ENCODE data around the gene IMPA2.

The IMPA2 gene

GRCh38 chr18:12015416-12016062, 34.2 kb downstream of the IMPA2 start:
- no peak overlapping the region for H3K4me3 ChIP-seq (ENCODE audit: low read length)
- no peak for DNase-seq (ENCODE audit: low read depth, low spot score)

- no peak for DNase-seq (ENCODE audit: low read depth, low spot score)
- H3K4me3 ChIP-seq (ENCODE audit: low read length), result no peak overlapping the region
Observed at GRCh38 chr18:12017081-12017480, 35.8 kb downstream of the IMPA2 start.

DNA sequence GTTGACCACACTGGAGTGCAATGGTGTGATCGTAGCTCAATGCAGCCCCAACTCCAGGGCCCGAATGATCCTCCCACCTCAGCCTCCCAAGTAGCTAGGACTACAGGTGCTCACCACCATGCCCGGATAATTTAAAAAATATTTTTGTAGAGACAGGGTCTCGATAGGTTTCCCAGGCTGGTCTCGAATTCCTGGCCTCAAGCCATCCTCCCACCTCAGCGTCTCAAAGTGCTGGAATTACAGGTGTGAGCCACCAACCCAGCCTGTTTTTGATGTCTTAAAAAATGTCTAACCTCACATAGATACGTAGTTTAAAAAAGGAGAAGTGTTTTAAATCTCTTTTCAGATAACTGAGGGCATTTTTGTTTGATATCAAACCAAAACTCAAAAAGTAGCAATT, 37.6 kb downstream of the IMPA2 start:
- DNase-seq (ENCODE audit: low read depth, low spot score), result no peak
- H3K4me3 ChIP-seq (ENCODE audit: low read length), result no peak overlapping the region

GRCh38 chr18:12021077-12021476, 39.8 kb downstream of the IMPA2 start:
- no peak overlapping the region for H3K4me3 ChIP-seq (ENCODE audit: low read length)
- DNase-seq (ENCODE audit: low read depth, low spot score), result no peak

DNA sequence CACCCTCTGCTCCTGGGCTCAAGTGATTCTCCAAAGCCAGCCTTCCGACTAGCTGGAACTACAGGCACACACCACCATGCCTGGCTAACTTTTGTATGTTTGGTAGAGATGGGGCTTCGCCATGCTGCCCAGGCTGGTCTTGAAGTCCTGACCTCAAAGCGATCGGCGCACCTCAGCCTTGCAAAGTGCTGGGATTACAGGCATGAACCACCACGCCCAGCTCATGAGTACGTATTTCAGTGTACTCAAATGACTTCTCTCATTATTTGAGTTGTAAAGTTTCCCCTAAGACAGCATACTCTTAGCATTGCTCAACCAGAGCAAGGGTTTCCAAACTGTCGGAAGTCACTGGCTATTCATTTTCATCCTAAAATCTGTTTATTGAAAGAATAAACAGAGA, 40.3 kb downstream of the IMPA2 start:
- H3K4me3 ChIP-seq (ENCODE audit: low read length), result no peak overlapping the region
- no peak for DNase-seq (ENCODE audit: low read depth, low spot score)

DNA sequence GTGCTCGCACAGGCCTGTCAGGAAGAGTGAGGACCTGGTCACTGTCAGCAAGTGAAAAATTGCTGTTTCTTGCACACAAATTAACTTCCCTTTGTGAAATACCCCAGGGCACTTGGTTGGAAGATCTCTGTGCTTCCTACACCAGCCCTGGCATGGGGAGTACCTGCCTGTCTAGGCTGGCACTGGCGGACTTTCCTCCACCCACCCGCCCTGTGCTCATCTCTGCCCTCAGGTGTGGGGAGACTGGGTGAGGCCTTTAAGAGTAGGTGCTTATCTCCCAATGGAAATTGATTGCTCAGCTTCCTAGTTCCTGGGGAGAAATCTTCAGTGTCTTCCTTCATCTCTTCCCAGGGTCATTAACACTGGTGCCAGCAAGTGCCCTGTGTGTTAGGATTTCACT, 42.1 kb downstream of the IMPA2 start:
- H3K4me3 ChIP-seq (ENCODE audit: low read length), result no peak overlapping the region
- DNase-seq (ENCODE audit: low read depth, low spot score), result no peak

DNA sequence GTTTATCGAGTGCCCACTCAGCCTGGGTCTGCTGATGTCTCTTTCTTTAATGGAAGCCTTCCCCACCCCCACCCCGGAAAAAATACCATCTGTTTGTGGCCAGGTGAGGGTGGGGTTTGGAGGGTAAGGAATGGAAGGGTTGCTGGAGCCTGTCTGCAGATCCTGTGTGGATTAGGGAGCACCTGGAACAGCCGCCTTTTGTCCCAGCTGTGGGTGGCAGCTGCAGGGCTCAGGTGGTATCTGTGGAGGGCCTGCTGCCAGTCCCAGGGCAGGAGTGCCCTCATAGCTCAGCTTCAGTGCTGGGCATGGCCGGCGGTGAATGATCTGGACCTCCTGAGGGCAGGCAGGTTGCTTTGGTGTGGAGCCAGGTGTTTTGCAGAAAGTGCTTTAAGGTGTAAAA, 45.3 kb downstream of the IMPA2 start:
- no peak overlapping the region for H3K4me3 ChIP-seq (ENCODE audit: low read length)
- no peak for DNase-seq (ENCODE audit: low read depth, low spot score)

DNA sequence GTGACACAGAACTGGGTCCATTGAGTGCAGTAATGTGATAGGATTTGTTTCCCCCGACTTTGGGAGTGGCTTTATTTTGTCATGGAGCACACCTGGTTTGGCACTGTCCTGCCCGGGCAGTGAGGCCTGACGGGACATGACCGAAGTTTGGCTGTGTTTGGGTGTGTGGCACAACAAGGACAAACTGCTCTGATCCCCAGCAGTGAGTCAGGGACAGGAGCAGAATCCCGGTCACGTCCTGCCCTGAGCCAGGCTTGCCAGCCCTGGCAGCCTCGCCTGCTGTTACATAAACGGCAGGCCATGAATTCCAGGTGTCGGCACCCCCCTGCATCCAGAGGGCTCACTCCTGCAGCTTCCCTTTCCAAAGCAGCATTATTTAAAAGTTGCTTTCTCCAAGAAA, 45.7 kb downstream of the IMPA2 start:
- no peak overlapping the region for H3K4me3 ChIP-seq (ENCODE audit: low read length)
- DNase-seq (ENCODE audit: low read depth, low spot score), result no peak

- no peak overlapping the region for H3K4me3 ChIP-seq (ENCODE audit: low read length)
- no peak for DNase-seq (ENCODE audit: low read depth, low spot score)
Observed at GRCh38 chr18:12027480-12027879, 46.2 kb downstream of the IMPA2 start.

GRCh38 chr18:12028040-12028628, 46.8 kb downstream of the IMPA2 start:
- no peak overlapping the region for H3K4me3 ChIP-seq (ENCODE audit: low read length)
- no peak for DNase-seq (ENCODE audit: low read depth, low spot score)

- no peak for DNase-seq (ENCODE audit: low read depth, low spot score)
Observed at GRCh38 chr18:12028674-12029073, 47.4 kb downstream of the IMPA2 start.

GRCh38 chr18:12029786-12030584, 48.7 kb downstream of the IMPA2 start:
- no peak overlapping the region for H3K4me3 ChIP-seq (ENCODE audit: low read length)
- DNase-seq (ENCODE audit: low read depth, low spot score), result no peak

More at GRCh38 chr18:12028674-12029073, 47.4 kb downstream of the IMPA2 start:
- no peak overlapping the region for H3K4me3 ChIP-seq (ENCODE audit: low read length)

DNA sequence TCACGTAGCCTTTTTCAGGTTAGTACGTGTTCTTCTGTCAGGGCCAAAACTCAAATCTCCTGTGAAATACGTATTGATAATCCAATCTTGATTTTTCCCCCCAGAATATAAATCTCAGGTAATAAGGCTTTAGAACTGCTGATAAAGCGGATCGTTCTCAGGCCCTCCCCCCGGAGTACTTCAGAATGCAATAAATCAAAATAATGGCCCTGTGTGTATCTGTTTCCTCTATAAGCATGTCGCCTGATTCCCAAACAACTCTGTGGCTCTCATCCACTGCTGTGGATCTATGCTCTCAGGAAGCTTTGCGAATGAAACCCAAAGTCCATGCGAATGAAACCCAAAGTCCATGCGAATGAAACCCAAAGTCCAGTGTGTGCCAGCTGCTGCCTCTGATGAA, 49.4 kb downstream of the IMPA2 start:
- DNase-seq (ENCODE audit: low read depth, low spot score), result no peak

DNA sequence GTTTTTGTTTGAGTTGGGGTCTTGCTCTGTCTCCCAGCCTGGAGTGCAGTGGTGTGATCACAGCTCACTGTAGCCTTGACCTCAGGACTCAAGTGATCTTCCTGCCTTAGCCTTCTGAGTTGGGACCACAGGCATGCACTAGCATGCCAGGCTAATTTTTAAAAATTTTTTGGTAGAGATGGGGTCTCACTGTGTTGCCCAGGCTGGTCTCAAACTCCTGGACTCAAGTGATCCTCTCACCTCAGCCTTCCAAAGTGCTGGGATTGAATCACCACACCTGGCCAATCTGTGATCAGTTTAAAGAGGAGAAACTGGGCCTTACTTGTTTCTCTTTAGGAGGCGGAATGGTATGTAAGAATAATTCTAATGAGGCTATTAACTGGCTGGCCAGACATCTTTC, 49.9 kb downstream of the IMPA2 start:
- no peak overlapping the region for H3K4me3 ChIP-seq (ENCODE audit: low read length)
- no peak for DNase-seq (ENCODE audit: low read depth, low spot score)

More for the DNA sequence above, 49.4 kb downstream of the IMPA2 start:
- H3K4me3 ChIP-seq (ENCODE audit: low read length), result no peak overlapping the region

GRCh38 chr18:12031846-12032245, 50.5 kb downstream of the IMPA2 start:
- H3K4me3 ChIP-seq (ENCODE audit: low read length), result no peak overlapping the region
- no peak for DNase-seq (ENCODE audit: low read depth, low spot score)

DNA sequence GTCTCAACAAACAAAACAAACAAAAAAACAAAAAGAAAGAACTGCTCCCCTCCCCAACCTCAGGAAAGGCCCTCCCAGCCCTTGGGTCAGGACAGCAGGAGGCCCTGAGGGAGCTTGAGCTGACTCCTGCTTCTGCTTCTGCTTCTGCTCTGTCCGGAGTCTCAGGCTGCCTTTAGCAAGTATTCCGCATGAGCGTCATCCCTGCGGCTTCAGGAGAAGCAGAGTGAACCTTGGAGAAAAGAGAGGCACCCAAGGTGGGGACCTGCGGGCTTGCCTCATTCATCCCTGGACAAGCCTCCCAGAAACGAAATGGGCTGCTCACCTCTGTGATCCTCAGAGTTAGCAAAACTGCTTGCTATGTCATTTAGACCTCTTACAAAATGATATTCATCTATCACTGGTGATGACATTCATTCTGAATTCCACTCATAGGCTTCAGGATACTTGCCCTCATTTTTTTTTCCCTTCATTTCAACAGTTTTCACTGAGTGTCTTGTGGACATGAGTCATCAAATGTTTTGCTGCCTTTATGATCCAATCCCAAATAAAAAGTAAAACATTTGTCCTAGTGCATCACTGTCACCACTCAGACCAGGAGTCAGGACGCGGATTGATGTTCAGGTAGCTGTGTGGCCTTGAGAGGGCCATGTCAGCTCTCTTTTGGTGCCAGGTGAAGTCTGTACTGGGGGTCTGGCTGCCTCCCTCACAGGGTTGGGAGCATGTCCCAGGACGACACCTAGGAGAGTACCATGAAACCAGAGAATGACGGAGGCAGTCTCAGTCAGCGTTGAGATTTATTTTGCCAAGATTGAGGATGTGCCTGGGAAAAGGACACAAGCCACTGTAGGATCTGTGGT, 51.7 kb downstream of the IMPA2 start:
- no peak for DNase-seq (ENCODE audit: low read depth, low spot score)
- H3K4me3 ChIP-seq (ENCODE audit: low read length), result no peak overlapping the region

DNA sequence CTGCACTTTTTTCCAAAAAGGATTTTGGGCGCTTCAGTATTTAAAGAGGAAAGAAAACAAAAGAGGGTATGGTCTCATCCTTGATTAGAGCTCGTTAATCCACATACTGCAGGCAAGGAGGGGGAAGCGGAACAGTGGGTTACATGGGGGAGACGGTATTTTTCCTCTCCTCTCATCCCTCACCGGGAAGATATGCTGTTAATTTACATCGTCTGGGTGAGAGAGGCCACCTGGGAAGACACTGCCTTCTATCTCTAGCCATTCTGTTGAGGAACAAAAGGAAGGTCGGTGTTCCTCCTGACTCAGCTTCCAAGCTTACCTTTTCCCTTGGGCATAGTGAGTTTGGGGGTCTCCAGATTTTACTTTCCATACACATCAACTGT, 52.3 kb downstream of the IMPA2 start:
- no peak overlapping the region for H3K4me3 ChIP-seq (ENCODE audit: low read length)
- DNase-seq (ENCODE audit: low read depth, low spot score), result no peak

DNA sequence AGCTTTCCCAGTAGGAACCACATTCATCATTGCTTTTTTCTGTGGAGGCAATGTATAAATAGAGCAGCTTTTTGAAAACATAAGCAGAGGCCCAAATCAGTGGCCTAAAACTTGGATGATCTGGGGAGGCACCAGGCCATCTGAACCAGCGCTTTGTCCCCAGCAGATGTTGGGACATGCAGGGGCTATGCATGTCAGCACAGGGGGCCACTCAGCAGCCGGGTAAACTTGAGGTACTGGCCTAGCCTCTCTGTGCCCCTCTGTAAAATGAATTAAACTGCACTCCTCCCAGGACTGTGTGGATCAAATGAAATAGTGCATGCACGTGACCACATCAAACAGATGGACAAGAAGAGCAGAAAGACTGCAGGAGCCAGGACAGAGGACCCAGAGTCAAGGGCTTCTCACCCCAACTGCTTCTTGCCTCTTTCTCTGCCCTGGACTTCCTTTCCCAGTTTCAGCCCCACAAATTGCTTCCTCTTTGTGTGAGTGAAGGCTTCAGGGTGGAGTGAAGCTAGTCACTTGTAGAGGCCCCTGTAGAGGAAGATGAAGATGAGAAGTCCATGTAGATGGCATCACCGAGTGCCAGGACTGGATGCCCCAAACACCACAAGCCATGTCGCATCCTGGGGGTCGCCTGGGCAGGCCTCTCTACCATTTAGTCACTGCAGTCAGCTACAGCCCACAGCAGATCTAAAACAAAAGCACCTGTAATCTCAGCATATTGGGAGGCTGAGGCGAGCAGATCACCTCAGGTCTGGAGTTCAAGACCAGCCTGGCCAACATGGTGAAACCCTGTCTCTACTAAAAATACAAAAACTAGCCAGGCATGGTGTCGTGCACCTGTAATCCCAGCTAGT, 53.2 kb downstream of the IMPA2 start:
- DNase-seq (ENCODE audit: low read depth, low spot score), result no peak

DNA sequence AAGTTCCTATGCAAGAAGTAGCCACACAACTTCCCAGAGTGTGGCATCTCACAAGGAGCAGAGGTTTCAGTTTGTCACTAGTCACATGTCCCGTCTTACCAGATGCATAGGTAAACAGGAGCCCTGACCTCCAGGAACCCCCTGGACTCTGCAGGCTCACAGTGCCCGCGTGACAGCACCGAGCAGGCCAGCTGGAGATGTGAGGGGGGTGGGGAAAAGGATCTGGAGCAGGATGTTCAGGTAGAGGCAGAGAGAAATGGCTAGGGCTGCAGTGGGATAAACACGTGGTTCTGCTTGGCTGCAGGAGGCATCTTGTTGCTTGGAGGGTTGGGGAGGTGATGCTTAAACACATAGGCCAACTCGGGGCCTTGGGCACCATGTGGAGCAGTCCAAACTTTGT, 54.2 kb downstream of the IMPA2 start:
- H3K4me3 ChIP-seq (ENCODE audit: low read length), result no peak overlapping the region
- DNase-seq (ENCODE audit: low read depth, low spot score), result no peak

More for the DNA sequence above, 53.2 kb downstream of the IMPA2 start:
- no peak overlapping the region for H3K4me3 ChIP-seq (ENCODE audit: low read length)

Measured in Jurkat, Clone E6-1 (cell line).